SH-SY5Y (cell line): ENCODE data around the gene ITGA1.

Source experiments
- GATA2 ChIP-seq: IDR thresholded peaks from 2 replicates; pipeline ENCODE4 v1.6.1; 2011; ENCODE audit warnings: mild to moderate bottlenecking, low read depth, low read length
- GATA3 ChIP-seq: IDR thresholded peaks from 2 replicates; pipeline ENCODE4 v1.6.1; 2011; ENCODE audit warnings: low read depth, mild to moderate bottlenecking, low read length, moderate library complexity

The ITGA1 gene

DNA sequence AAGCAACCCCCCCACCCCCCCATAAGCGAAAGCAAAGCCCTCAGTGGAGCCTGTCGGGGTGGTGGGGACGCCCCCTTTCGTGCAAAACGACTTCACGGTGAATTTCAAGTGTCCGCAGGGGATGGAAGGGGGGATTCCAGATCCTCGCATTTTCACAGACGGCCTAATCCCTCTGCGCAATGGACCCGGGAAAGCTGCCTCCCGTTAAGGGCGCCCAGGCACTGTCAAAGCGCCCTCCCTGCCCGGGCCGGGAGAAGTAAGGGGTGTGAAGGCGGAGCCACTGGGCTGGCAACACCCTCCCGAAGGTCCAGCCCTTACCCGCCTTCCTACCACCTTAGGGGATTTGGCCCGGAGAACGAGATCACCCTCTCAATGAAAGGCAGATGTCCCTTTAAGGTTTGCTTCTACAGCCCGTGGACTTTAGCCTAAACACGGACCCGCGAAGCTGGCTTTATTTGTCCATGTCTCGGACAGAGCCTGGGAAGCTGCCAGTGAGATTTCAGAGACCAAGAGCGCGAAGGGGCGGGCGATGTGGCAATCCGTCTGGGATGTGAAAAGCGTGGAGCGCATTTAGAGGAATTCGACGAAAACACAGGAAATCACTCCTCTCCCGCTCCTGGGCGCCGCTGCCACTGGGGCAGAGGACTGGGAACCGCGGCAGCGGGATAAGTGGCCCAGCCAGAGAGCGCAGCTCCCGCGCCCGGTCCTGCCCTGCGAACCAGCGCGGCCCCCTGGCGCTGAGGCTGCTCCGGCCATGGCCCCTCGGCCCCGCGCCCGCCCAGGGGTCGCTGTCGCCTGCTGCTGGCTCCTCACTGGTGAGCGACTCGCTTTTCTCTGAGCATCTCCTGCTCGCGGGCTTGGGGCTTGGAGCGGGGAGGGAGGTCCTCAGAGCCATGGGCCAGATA, at the start of gene ITGA1, which contains the start of gene PELO:
Gene ITGA1, plus strand, starts transcription at position 317 of the 905 bp plus-strand sequence. Its CDS starts 438 bp downstream, at position 755.
Gene PELO, plus strand, starts transcription at position 317 of the 905 bp plus-strand sequence. CDS start 12,479 bp downstream, outside the sequence.
- no peak for TF ChIP-seq GATA3
- peak; percentile 27; the same call in 1 of the 2 replicates for TF ChIP-seq GATA2

GRCh38 chr5:52738095-52738506, 49.6 kb upstream of the ITGA1 start:
- TF ChIP-seq GATA2, result peak; percentile 53
- TF ChIP-seq GATA3, result no peak

DNA sequence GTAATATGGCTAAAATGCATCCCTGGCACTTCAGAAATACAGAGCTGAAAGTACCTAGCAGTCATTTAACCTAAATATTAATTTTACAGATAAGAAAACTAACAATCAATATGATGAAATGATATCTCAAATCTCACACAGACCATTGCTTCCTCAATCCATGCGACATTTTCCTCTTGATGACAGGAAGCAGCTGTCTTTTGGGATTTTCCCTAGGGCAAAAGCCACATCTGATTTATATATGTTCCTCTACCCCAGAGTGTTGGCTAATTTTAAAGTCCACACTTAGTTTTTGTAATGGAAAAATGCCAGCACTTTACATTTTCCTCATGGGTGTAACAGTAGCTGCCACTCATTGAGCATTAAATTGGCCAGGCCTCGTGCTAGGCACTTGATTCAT, 47.7 kb upstream of the ITGA1 start:
- TF ChIP-seq GATA3 (no peak), GATA2 (peak; percentile 56; the same call in 1 of the 2 replicates)

GRCh38 chr5:52743012-52743411, 44.7 kb upstream of the ITGA1 start:
- TF ChIP-seq GATA2, result no peak
- TF ChIP-seq GATA3, result no peak

DNA sequence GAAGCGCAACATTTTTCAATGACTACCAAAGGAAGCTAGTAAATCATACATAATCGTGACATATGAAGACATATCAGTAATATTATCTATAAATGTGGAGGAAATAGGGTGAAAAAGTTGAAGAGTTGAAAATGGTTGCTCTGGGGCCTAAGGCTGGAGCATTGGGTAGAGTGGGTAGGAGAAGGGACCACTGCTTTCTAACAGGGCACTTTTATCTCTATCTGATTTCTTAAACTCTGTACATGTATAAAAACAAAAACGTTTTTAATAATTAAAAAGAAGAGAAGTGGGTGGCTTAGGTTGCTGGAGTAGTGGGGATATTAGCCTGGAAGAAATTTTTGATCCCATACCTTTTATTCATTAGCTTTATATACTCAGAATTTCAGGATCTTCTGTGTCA, 44.2 kb upstream of the ITGA1 start:
- TF ChIP-seq GATA3, result no peak
- TF ChIP-seq GATA2, result no peak

DNA sequence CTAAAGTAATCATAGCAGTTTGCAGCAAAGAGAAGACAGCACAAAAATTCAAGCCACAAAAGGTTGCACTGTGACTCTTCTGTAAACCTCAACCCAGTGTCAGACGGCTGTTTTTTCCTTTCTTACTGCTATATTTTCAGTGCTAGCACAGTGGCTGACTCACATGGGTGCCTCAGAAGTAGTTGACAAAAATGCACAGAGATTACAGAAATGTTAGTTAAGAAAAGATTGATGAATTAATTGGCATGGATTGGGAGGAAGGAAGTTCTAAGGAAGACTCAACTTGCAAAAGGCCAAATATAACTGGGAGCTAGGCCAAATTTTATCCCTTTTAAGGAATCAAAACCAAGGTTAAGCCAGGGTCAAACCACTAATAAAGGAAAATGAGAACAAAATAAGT, 43.7 kb upstream of the ITGA1 start:
- TF ChIP-seq GATA3 (no peak), GATA2 (no peak)

DNA sequence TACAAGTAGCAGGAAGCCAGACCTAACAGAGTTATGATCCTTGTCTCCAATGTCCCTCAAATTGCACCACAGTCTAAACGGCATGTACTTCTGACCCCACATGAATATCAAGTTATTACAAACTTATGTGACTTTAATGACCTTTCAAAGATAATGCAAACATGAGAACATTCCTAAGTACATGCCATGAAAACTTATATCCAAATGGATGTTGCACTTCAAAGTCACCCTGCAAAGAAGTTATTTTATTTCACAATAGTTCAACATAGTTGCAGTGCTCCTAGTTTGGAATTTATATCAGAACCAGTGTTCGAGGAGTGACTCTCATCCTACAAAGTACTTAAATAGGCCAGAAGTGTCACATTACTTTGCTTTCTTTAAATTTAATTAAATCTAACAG, 41.2 kb upstream of the ITGA1 start:
- no peak for TF ChIP-seq GATA2
- no peak for TF ChIP-seq GATA3

DNA sequence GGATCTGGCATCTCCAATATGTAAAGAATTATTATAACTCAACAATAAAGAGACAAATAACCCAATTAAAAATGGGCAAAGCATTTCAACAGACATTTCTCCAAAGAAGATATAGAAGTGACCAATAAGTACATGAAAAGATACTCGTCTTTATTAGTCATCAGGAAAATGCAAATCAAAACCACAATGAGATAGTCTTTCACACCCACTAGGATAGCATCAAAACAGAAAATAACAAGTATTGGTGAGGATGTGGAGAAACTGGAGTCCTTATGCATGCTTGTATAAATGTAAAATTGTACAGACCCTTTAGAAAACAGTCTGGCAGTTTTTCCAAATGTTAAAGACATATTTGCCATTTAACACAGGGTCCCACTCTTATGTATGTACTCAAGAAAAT, 39.1 kb upstream of the ITGA1 start:
- TF ChIP-seq GATA3 (no peak), GATA2 (no peak)

DNA sequence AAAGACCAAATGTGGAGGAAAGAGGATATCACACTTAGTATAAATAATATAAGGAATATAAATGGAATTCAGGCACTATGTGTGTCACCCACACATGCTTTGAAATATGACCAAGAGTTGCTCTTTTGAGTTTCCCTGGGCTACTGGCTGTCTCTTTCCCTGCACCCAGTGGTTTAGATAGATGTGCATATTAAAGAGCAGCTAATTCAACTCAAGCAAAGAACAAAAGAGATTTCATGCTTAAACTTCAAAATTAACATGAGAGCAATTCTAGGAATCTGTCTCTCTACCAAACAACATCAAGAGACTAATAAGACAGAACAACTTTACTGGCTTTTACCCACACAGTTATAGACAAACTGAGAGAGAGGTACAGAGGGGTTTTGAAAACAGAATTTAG, 38.0 kb upstream of the ITGA1 start:
- TF ChIP-seq GATA3 (no peak), GATA2 (no peak)

GRCh38 chr5:52751137-52751536, 36.6 kb upstream of the ITGA1 start:
- TF ChIP-seq GATA2 (no peak), GATA3 (no peak)

- TF ChIP-seq GATA3, result no peak
- no peak for TF ChIP-seq GATA2
Measured at GRCh38 chr5:52754051-52754450, 33.7 kb upstream of the ITGA1 start.

GRCh38 chr5:52757527-52757926, 30.2 kb upstream of the ITGA1 start:
- no peak for TF ChIP-seq GATA2
- TF ChIP-seq GATA3, result no peak

DNA sequence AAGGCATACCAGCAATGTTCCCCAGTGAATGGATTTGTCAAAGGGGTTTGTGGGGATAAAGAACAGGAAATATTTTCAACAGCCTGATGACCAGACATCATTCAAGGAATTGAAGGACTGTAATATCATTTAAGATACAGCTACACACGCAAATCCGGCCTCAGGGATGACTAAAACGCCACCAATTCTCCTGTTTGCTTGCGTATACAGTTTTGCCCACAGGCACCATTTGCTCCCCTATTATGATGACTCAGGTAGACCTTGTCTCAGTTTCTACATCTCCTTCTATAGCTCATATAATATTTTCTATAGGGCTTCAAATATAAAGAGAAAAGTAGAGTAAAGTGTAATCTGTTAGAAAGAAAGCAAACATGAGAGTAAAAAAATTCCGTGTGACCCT, 29.7 kb upstream of the ITGA1 start:
- no peak for TF ChIP-seq GATA2
- TF ChIP-seq GATA3, result no peak

- no peak for TF ChIP-seq GATA2
- TF ChIP-seq GATA3, result no peak
Measured at GRCh38 chr5:52759331-52759730, 28.4 kb upstream of the ITGA1 start.

- TF ChIP-seq GATA2, result no peak
Measured at GRCh38 chr5:52760695-52761366, 26.9 kb upstream of the ITGA1 start.

DNA sequence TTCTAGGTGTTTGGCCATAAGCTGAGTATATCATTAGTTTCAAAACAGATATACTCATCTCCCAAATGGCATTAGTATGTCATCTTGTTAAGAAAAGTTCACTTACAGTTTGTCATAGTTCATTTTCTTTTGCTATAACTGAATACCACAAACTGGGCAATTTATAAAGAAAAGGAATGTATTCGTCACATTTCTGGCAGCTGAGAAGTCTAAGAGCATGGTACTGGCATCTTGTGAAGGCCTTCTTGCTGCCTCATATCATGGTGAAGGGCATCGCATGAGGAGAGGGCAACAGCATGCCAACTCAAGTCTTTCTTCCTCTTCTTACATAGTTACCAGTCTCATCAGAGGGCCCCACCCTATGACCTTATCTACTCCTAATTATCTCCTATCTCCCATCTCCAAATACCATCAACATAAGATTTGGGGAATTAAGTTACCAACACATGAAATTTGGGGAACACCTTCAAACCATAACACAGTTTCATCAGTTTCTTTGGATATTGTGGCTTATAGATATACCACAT, 20.4 kb upstream of the ITGA1 start:
- TF ChIP-seq GATA3 (no peak), GATA2 (no peak)
